ENCODE results near the gene ASPSCR1.

- TF ChIP-seq CTCF (IDR thresholded peaks at IDR 0.05; ENCODE audit: control extremely low read depth in 1 of 3, insufficient read depth in 1 of 3, low read depth in 1 of 3, low read length in 3 of 3) (no peak), TAF1 (IDR thresholded peaks at IDR 0.05; ENCODE audit: low read depth, low read length) (no peak), TCF12 (IDR thresholded peaks at IDR 0.05; ENCODE audit: low read depth, low read length) (no peak), POLR2A (IDR thresholded peaks at IDR 0.05; ENCODE audit: control extremely low read depth in 1 of 2, low read depth in 2 of 2, low read length in 2 of 2) (no peak), MAX (IDR thresholded peaks at IDR 0.05) (no peak), HDAC2 (IDR thresholded peaks at IDR 0.05; ENCODE audit: borderline replicate concordance in 1 of 2, low read depth in 2 of 2, low read length in 2 of 2) (no peak), RNF2 (IDR thresholded peaks at IDR 0.05; ENCODE audit: borderline replicate concordance, low read depth, low read length, missing control alignments, poor library complexity, severe bottlenecking) (no peak), TBP (IDR thresholded peaks at IDR 0.05; ENCODE audit: low read depth, low read length) (no peak), POLR2AphosphoS5 (IDR thresholded peaks at IDR 0.05; ENCODE audit: low read depth, low read length) (no peak)
These were observed 37.5 kb downstream of the ASPSCR1 start for GRCh38 chr17:82014971-82015310.
